ENCODE results near the gene RBBP5. TPM values are rescaled to one million over a fixed set of nuclear protein-coding genes. Genes with fewer than 3 reads are reported as not detected.

The RBBP5 gene
- total RNA-seq, 1 experiment from 2014 or later, result 23.8 TPM

DNA sequence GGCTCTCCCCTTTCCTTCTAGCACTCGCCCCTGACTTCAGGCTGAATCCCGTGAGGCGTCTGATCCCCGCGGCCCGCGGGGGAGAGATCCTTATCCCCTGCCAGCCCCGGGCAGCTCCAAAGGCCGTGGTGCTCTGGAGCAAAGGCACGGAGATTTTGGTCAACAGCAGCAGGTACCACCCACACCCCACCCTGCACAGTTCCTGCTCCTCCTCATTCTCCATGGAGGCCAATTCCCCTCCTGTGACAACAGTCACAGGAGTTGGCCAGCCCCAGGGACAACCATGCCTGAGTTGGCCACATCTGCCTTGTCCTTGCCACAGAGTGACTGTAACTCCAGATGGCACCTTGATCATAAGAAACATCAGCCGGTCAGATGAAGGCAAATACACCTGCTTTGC is 57.5 kb downstream of the RBBP5 start:
- H3K27ac Mint-ChIP-seq, result no peak overlapping the region

DNA sequence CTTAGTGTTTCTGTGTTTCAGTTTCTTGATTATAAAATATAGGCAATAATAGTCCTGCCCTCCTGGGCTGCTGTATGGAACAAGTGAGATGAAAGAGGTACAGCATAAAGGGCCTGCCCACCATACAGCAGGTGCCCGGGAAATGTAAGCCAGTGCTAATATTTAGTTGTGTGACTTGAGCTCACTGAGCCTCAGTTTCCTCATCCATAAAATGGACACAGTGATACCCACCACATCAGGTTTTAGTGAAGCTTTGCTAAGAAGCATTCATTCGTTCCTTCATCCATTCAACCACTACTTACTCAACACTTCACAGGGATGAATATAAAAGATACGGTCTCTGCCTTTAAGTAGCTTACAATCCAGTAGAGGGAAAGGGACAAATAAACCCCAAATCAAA is 58.9 kb downstream of the RBBP5 start:
- Mint-ChIP-seq H3K36me3 (no peaks in the 10 kb centered on the region), H3K4me1 (peaks cover 9% of the 10 kb centered on the region; the same call in 1 of the 2 replicates), H3K4me3 (no peak overlapping the region), H3K9me3 (no peaks in the 10 kb centered on the region), H3K27ac (no peak overlapping the region), H3K27me3 (ENCODE audit: low read depth) (no peaks in the 10 kb centered on the region)
- DNase-seq (ENCODE audit: low spot score) (no peak), ATAC-seq (no peak)
- POLR2A ChIA-PET, result no interaction called here
- CTCF ChIA-PET, result interaction anchor here (0.7 to 4.7 kb wide), 9 partner anchors 10 to 1790 kb away, joined by 3 to 648 read pairs (median 64); partner anchors contain the start of gene CNTN2
- TF ChIP-seq, protein P1, sequence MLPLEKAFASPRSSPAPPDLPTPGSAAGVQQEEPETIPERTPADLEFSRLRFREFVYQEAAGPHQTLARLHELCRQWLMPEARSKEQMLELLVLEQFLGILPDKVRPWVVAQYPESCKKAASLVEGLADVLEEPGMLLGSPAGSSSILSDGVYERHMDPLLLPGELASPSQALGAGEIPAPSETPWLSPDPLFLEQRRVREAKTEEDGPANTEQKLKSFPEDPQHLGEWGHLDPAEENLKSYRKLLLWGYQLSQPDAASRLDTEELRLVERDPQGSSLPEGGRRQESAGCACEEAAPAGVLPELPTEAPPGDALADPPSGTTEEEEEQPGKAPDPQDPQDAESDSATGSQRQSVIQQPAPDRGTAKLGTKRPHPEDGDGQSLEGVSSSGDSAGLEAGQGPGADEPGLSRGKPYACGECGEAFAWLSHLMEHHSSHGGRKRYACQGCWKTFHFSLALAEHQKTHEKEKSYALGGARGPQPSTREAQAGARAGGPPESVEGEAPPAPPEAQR (CRISPR knock-in tag; IDR thresholded peaks at IDR 0.05), result no peak
- TF ChIP-seq TP53 (CRISPR knock-in tag; IDR thresholded peaks at IDR 0.05), result no peak
- TF ChIP-seq, protein P2, sequence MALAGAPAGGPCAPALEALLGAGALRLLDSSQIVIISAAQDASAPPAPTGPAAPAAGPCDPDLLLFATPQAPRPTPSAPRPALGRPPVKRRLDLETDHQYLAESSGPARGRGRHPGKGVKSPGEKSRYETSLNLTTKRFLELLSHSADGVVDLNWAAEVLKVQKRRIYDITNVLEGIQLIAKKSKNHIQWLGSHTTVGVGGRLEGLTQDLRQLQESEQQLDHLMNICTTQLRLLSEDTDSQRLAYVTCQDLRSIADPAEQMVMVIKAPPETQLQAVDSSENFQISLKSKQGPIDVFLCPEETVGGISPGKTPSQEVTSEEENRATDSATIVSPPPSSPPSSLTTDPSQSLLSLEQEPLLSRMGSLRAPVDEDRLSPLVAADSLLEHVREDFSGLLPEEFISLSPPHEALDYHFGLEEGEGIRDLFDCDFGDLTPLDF (CRISPR knock-in tag; IDR thresholded peaks at IDR 0.05), result no peak
- TF ChIP-seq IRF2 (CRISPR knock-in tag; IDR thresholded peaks at IDR 0.05; ENCODE audit: borderline replicate concordance, low read depth), result no peak
- no peak for TF ChIP-seq ZNF138 (CRISPR knock-in tag; conservative IDR thresholded peaks at IDR 0.05)
- no peak for TF ChIP-seq NR2C2 (CRISPR knock-in tag; IDR thresholded peaks at IDR 0.05)
- TF ChIP-seq, protein P3, sequence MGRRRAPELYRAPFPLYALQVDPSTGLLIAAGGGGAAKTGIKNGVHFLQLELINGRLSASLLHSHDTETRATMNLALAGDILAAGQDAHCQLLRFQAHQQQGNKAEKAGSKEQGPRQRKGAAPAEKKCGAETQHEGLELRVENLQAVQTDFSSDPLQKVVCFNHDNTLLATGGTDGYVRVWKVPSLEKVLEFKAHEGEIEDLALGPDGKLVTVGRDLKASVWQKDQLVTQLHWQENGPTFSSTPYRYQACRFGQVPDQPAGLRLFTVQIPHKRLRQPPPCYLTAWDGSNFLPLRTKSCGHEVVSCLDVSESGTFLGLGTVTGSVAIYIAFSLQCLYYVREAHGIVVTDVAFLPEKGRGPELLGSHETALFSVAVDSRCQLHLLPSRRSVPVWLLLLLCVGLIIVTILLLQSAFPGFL (CRISPR knock-in tag; IDR thresholded peaks at IDR 0.05; ENCODE audit: borderline replicate concordance), result no peak
- no peak for TF ChIP-seq ZNF396 (CRISPR knock-in tag; IDR thresholded peaks at IDR 0.05; ENCODE audit: borderline replicate concordance)
- TF ChIP-seq, protein P4, sequence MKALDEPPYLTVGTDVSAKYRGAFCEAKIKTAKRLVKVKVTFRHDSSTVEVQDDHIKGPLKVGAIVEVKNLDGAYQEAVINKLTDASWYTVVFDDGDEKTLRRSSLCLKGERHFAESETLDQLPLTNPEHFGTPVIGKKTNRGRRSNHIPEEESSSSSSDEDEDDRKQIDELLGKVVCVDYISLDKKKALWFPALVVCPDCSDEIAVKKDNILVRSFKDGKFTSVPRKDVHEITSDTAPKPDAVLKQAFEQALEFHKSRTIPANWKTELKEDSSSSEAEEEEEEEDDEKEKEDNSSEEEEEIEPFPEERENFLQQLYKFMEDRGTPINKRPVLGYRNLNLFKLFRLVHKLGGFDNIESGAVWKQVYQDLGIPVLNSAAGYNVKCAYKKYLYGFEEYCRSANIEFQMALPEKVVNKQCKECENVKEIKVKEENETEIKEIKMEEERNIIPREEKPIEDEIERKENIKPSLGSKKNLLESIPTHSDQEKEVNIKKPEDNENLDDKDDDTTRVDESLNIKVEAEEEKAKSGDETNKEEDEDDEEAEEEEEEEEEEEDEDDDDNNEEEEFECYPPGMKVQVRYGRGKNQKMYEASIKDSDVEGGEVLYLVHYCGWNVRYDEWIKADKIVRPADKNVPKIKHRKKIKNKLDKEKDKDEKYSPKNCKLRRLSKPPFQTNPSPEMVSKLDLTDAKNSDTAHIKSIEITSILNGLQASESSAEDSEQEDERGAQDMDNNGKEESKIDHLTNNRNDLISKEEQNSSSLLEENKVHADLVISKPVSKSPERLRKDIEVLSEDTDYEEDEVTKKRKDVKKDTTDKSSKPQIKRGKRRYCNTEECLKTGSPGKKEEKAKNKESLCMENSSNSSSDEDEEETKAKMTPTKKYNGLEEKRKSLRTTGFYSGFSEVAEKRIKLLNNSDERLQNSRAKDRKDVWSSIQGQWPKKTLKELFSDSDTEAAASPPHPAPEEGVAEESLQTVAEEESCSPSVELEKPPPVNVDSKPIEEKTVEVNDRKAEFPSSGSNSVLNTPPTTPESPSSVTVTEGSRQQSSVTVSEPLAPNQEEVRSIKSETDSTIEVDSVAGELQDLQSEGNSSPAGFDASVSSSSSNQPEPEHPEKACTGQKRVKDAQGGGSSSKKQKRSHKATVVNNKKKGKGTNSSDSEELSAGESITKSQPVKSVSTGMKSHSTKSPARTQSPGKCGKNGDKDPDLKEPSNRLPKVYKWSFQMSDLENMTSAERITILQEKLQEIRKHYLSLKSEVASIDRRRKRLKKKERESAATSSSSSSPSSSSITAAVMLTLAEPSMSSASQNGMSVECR (CRISPR knock-in tag; IDR thresholded peaks at IDR 0.05; ENCODE audit: borderline replicate concordance), result no peak
- no peak for TF ChIP-seq CREM (CRISPR knock-in tag; IDR thresholded peaks at IDR 0.05)
- TF ChIP-seq MYBL2 (CRISPR knock-in tag; IDR thresholded peaks at IDR 0.05), result no peak
- TF ChIP-seq GRHL2 (CRISPR knock-in tag; IDR thresholded peaks at IDR 0.05; ENCODE audit: insufficient replicate concordance, severe bottlenecking), result no peak
- TF ChIP-seq, protein P5, sequence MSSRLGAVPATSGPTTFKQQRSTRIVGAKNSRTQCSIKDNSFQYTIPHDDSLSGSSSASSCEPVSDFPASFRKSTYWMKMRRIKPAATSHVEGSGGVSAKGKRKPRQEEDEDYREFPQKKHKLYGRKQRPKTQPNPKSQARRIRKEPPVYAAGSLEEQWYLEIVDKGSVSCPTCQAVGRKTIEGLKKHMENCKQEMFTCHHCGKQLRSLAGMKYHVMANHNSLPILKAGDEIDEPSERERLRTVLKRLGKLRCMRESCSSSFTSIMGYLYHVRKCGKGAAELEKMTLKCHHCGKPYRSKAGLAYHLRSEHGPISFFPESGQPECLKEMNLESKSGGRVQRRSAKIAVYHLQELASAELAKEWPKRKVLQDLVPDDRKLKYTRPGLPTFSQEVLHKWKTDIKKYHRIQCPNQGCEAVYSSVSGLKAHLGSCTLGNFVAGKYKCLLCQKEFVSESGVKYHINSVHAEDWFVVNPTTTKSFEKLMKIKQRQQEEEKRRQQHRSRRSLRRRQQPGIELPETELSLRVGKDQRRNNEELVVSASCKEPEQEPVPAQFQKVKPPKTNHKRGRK (CRISPR knock-in tag; IDR thresholded peaks at IDR 0.05; ENCODE audit: borderline replicate concordance), result no peak
- TF ChIP-seq, protein P6, sequence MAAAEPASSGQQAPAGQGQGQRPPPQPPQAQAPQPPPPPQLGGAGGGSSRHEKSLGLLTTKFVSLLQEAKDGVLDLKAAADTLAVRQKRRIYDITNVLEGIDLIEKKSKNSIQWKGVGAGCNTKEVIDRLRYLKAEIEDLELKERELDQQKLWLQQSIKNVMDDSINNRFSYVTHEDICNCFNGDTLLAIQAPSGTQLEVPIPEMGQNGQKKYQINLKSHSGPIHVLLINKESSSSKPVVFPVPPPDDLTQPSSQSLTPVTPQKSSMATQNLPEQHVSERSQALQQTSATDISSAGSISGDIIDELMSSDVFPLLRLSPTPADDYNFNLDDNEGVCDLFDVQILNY (CRISPR knock-in tag; IDR thresholded peaks at IDR 0.05), result no peak
- TF ChIP-seq, protein P7, sequence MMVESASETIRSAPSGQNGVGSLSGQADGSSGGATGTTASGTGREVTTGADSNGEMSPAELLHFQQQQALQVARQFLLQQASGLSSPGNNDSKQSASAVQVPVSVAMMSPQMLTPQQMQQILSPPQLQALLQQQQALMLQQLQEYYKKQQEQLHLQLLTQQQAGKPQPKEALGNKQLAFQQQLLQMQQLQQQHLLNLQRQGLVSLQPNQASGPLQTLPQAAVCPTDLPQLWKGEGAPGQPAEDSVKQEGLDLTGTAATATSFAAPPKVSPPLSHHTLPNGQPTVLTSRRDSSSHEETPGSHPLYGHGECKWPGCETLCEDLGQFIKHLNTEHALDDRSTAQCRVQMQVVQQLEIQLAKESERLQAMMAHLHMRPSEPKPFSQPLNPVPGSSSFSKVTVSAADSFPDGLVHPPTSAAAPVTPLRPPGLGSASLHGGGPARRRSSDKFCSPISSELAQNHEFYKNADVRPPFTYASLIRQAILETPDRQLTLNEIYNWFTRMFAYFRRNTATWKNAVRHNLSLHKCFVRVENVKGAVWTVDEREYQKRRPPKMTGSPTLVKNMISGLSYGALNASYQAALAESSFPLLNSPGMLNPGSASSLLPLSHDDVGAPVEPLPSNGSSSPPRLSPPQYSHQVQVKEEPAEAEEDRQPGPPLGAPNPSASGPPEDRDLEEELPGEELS (CRISPR knock-in tag; IDR thresholded peaks at IDR 0.05), result no peak
- TF ChIP-seq GTF2I (CRISPR knock-in tag; conservative IDR thresholded peaks at IDR 0.05), result no peak

More for the DNA sequence above, 57.5 kb downstream of the RBBP5 start:
- H3K4me1 Mint-ChIP-seq, result peaks cover 9% of the 10 kb centered on the region; the same call in 1 of the 2 replicates
- no peak overlapping the region for H3K4me3 Mint-ChIP-seq
- POLR2A ChIA-PET, result no interaction called here
- TF ChIP-seq FOXJ3 (CRISPR knock-in tag; IDR thresholded peaks at IDR 0.05; ENCODE audit: borderline replicate concordance), result no peak
- TF ChIP-seq NR1H2 (CRISPR knock-in tag; IDR thresholded peaks at IDR 0.05), result no peak
- no peak for TF ChIP-seq EMX1 (CRISPR knock-in tag; IDR thresholded peaks at IDR 0.05)
- TF ChIP-seq ELF4 (CRISPR knock-in tag; IDR thresholded peaks at IDR 0.05; ENCODE audit: low read depth), result no peak
- TF ChIP-seq ETV6 (CRISPR knock-in tag; IDR thresholded peaks at IDR 0.05), result no peak
- TF ChIP-seq MYBL2 (CRISPR knock-in tag; IDR thresholded peaks at IDR 0.05), result no peak
- TF ChIP-seq MXD4 (CRISPR knock-in tag; IDR thresholded peaks at IDR 0.05; ENCODE audit: borderline replicate concordance), result no peak
- no peak for TF ChIP-seq SOX15 (CRISPR knock-in tag; IDR thresholded peaks at IDR 0.05)
- TF ChIP-seq JUN (CRISPR knock-in tag; IDR thresholded peaks at IDR 0.05), result no peak
- no peak for TF ChIP-seq ZNF232 (CRISPR knock-in tag; IDR thresholded peaks at IDR 0.05)
- no peak for TF ChIP-seq FOXK1 (CRISPR knock-in tag; IDR thresholded peaks at IDR 0.05)
- TF ChIP-seq, protein P8, sequence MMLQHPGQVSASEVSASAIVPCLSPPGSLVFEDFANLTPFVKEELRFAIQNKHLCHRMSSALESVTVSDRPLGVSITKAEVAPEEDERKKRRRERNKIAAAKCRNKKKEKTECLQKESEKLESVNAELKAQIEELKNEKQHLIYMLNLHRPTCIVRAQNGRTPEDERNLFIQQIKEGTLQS (CRISPR knock-in tag; conservative IDR thresholded peaks at IDR 0.05), result no peak
- TF ChIP-seq NFYB (CRISPR knock-in tag; conservative IDR thresholded peaks at IDR 0.05; ENCODE audit: low read depth), result no peak
- CTCF ChIA-PET, result interaction anchor here (0.9 to 4.7 kb wide), 4 partner anchors 10 to 192 kb away, joined by 3 to 648 read pairs (median 56); no protein-coding TSS in a partner anchor
- no peaks in the 10 kb centered on the region for H3K27me3 Mint-ChIP-seq (ENCODE audit: low read depth)
- H3K36me3 Mint-ChIP-seq, result no peaks in the 10 kb centered on the region
- DNase-seq (ENCODE audit: low spot score) (no peak), ATAC-seq (no peak)
- no peaks in the 10 kb centered on the region for H3K9me3 Mint-ChIP-seq
